ENCODE data around the gene BLTP2. TPM values are rescaled to one million over a fixed set of nuclear protein-coding genes. Genes with fewer than 3 reads are reported as not detected.

BLTP2 gene
- total RNA-seq, 1 experiment from 2014 or later, result 140 TPM

DNA sequence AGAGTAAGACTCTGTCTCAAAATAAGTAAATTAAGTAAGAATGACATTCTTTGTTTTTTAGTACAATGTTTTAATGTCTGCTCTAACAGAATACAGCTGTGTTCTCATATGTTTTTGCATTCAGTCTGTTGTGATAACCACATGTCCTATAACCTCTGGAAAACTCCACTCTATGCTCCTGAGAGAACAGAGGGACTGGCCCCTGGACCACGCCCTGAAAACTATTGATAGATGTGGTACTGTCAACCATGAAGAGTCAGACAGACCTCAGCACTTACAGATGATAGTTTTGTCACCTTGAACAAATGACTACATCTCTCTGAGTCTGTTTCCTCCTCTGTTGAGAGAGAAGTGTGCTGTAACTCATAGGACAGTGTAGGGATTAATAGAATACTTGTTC is 25.0 kb upstream of the BLTP2 start (continued):
- TF ChIP-seq, protein P1, sequence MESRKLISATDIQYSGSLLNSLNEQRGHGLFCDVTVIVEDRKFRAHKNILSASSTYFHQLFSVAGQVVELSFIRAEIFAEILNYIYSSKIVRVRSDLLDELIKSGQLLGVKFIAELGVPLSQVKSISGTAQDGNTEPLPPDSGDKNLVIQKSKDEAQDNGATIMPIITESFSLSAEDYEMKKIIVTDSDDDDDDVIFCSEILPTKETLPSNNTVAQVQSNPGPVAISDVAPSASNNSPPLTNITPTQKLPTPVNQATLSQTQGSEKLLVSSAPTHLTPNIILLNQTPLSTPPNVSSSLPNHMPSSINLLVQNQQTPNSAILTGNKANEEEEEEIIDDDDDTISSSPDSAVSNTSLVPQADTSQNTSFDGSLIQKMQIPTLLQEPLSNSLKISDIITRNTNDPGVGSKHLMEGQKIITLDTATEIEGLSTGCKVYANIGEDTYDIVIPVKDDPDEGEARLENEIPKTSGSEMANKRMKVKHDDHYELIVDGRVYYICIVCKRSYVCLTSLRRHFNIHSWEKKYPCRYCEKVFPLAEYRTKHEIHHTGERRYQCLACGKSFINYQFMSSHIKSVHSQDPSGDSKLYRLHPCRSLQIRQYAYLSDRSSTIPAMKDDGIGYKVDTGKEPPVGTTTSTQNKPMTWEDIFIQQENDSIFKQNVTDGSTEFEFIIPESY (IDR thresholded peaks at IDR 0.05; ENCODE audit: extremely low read depth, insufficient replicate concordance, low read length), result no peak
- no peak for TF ChIP-seq EZH2phosphoT487 (IDR thresholded peaks at IDR 0.05; ENCODE audit: borderline replicate concordance)
- TF ChIP-seq EGR1 (IDR thresholded peaks at IDR 0.05; ENCODE audit: low read depth), result no peak
- TF ChIP-seq YY1 (IDR thresholded peaks at IDR 0.05; ENCODE audit: extremely low read depth, insufficient replicate concordance, low read depth, low read length), result no peak
- no peak for TF ChIP-seq RAD21 (IDR thresholded peaks at IDR 0.05; ENCODE audit: low read depth)
- no peak for TF ChIP-seq CBX3 (IDR thresholded peaks at IDR 0.05; ENCODE audit: low read depth)
- TF ChIP-seq SRF (IDR thresholded peaks at IDR 0.05; ENCODE audit: low read depth), result no peak

DNA sequence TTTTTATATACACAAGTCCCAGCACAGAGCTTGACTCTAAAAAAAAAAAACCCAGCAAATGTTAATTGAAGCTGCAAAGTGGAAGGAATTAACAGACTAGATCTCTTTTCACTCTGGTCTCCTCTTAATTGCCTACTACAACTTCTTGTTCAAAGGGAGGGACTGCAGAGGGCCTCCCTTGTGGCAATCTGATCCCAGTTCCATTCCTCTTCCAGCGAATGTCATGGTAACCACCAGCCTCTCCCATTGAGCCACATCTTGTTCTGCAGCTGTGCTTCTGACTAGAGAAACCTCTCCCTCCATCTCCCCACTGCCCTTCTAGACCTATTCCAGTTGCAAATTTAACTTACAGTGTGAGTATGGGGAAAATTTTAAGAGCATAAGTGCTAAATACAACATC is 22.9 kb upstream of the BLTP2 start:
- DNase-seq (ENCODE audit: low read depth, low spot score) (no peak), ATAC-seq (no peak)
- no peak overlapping the region for H3K4me2 ChIP-seq (ENCODE audit: low read length)

More for the DNA sequence above, 22.9 kb upstream of the BLTP2 start:
- H4K20me1 ChIP-seq (ENCODE audit: insufficient read depth), result no peaks in the 10 kb centered on the region
- H3K36me3 ChIP-seq (ENCODE audit: control insufficient read depth in 1 of 2, insufficient read depth in 2 of 2, low read length in 2 of 2), result peaks cover 23 to 41% of the 10 kb centered on the region in 2 experiments
- CTCF ChIA-PET, result interaction anchor here (1.0 to 1.3 kb wide), 2 partner anchors 21 to 23 kb away, joined by 3 to 5 read pairs; partner anchors contain the start of gene BLTP2
- RAD21 ChIA-PET (ENCODE audit: low non-redundant PET in 1 of 2, low total read pairs in 2 of 2, uncharacterized antibody in 2 of 2, unreplicated experiment in 2 of 2), result no interaction called here
- BruUV-seq (replicated peaks), result no TSS peak
- POLR2A ChIA-PET, result interaction anchor here (0.8 to 0.9 kb wide), 2 partner anchors 10 to 24 kb away, joined by 3 read pairs; no protein-coding TSS in a partner anchor
- H3K79me2 ChIP-seq (ENCODE audit: insufficient read depth, low read length), result peaks cover 83% of the 10 kb centered on the region
- H3K27me3 ChIP-seq (ENCODE audit: insufficient read depth, low read length), result no peaks in the 10 kb centered on the region
- peaks cover 8% of the 10 kb centered on the region in 2 experiments; a peak in 3 of 4 replicates for H3K4me1 ChIP-seq (ENCODE audit: control insufficient read depth in 1 of 2, insufficient read depth in 2 of 2, low read length in 2 of 2)
- no peaks in the 10 kb centered on the region for H3K9me3 ChIP-seq (ENCODE audit: control insufficient read depth in 1 of 2, insufficient read depth in 1 of 2, low read depth in 1 of 2, low read length in 2 of 2)
- no peak for TF ChIP-seq SIN3A (IDR thresholded peaks at IDR 0.05; ENCODE audit: low read depth)
- H3K9me2 ChIP-seq (ENCODE audit: insufficient read depth), result no peaks in the 10 kb centered on the region
- H3K27ac ChIP-seq (ENCODE audit: low read depth, low read length), result no peak overlapping the region
- no peak overlapping the region for H3K9ac ChIP-seq (ENCODE audit: low read length)
- H2AFZ ChIP-seq (ENCODE audit: low read depth, low read length, poor library complexity, severe bottlenecking), result no peak overlapping the region
- H3K4me3 ChIP-seq (replicated peaks in 1 of 2; ENCODE audit: low read depth in 1 of 2, low read length in 2 of 2), result no peak overlapping the region
- intact Hi-C loops (cut with micrococcal nuclease), result no loop called here

All from HCT116 (cell line).